WTC11 (cell line): Measurements from ENCODE around the gene KIRREL3. TPM values are rescaled to one million over a fixed set of nuclear protein-coding genes. Genes with fewer than 3 reads are reported as not detected.

ENCODE experiments used
- ATAC-seq: fragments of 200-7000 bp; cut with Tn5 transposase; 2 replicates; pipeline ENCODE4 v1.10.0; 2021; ENCODE audit warnings: mild to moderate bottlenecking, moderate library complexity
- CTCF ChIA-PET: fragments of 300-600 bp; sonication (Branson Sonifier 250); formaldehyde crosslinking; loops from one replicate; lab custom pipeline; 2021; ENCODE audit warnings: antibody characterized with exemption; lab: Charles Lee
- POLR2A ChIA-PET: fragments of 350-600 bp; sonication (Branson Sonifier 250); formaldehyde crosslinking; loops from one replicate; lab custom pipeline; 2021; ENCODE audit warnings: antibody characterized with exemption; lab: Charles Lee
- DNase-seq: peaks from one replicate; pipeline ENCODE4 v3.0.0; 2021; ENCODE audit warnings: low spot score
- H3K27ac Mint-ChIP-seq: 2 replicates; pipeline ENCODE4 v1.8.0; 2021; ENCODE audit warnings: mixed read lengths
- H3K27me3 Mint-ChIP-seq: 2 replicates; pipeline ENCODE4 v1.8.0; 2021; ENCODE audit warnings: low read depth, mild to moderate bottlenecking, moderate library complexity, mixed read lengths
- H3K36me3 Mint-ChIP-seq: 2 replicates; pipeline ENCODE4 v1.8.0; 2021; ENCODE audit warnings: mixed read lengths
- H3K4me1 Mint-ChIP-seq: 2 replicates; pipeline ENCODE4 v1.8.0; 2022; ENCODE audit warnings: mixed read lengths
- H3K4me3 Mint-ChIP-seq: 2 replicates; pipeline ENCODE4 v1.8.0; 2021; ENCODE audit warnings: mild to moderate bottlenecking, moderate library complexity, mixed read lengths
- H3K9me3 Mint-ChIP-seq: 2 replicates; pipeline ENCODE4 v1.8.0; 2021; ENCODE audit warnings: mixed read lengths
- CBFB ChIP-seq: sonication (generic); formaldehyde crosslinking; IDR thresholded peaks from 2 replicates; pipeline ENCODE4 v1.8.1; 2022; ENCODE audit warnings: mild to moderate bottlenecking, low read depth, missing genetic modification reagents
- FOXJ3 ChIP-seq: sonication (generic); formaldehyde crosslinking; IDR thresholded peaks from 2 replicates; pipeline ENCODE4 v1.9.0; 2021; ENCODE audit warnings: missing genetic modification reagents, mild to moderate bottlenecking, borderline replicate concordance
- NFE2L1 ChIP-seq: sonication (generic); formaldehyde crosslinking; IDR thresholded peaks from 2 replicates; pipeline ENCODE4 v1.8.1; 2023; ENCODE audit warnings: missing genetic modification reagents
- NFYB ChIP-seq: sonication (generic); formaldehyde crosslinking; conservative IDR thresholded peaks from 2 replicates; pipeline ENCODE4 v1.8.0; 2022; ENCODE audit warnings: low read depth, missing genetic modification reagents
- NR3C1 ChIP-seq: sonication (generic); formaldehyde crosslinking; conservative IDR thresholded peaks from 2 replicates; pipeline ENCODE4 v1.8.1; 2023; ENCODE audit warnings: low read depth, mild to moderate bottlenecking, missing genetic modification reagents
- OVOL2 ChIP-seq: fragments of 250-450 bp; sonication (Bioruptor Pico); IDR thresholded peaks from 2 replicates; pipeline ENCODE4 v1.9.0; 2021; ENCODE audit warnings: mild to moderate bottlenecking, borderline replicate concordance
- RELA ChIP-seq: sonication (generic); formaldehyde crosslinking; IDR thresholded peaks from 2 replicates; pipeline ENCODE4 v1.8.1; 2022; ENCODE audit warnings: missing genetic modification reagents, mild to moderate bottlenecking, borderline replicate concordance
- SMAD4 ChIP-seq: sonication (generic); formaldehyde crosslinking; IDR thresholded peaks from 2 replicates; pipeline ENCODE4 v1.8.0; 2022; ENCODE audit warnings: mild to moderate bottlenecking, missing genetic modification reagents
- TP53 ChIP-seq: sonication (generic); formaldehyde crosslinking; IDR thresholded peaks from 2 replicates; pipeline ENCODE4 v1.8.1; 2023; ENCODE audit warnings: mild to moderate bottlenecking, missing genetic modification reagents
- ZNF138 ChIP-seq: sonication (generic); formaldehyde crosslinking; conservative IDR thresholded peaks from 2 replicates; pipeline ENCODE4 v1.8.1; 2022; ENCODE audit warnings: mild to moderate bottlenecking, moderate library complexity, missing genetic modification reagents
- ZNF317 ChIP-seq: sonication (generic); formaldehyde crosslinking; IDR thresholded peaks from 2 replicates; pipeline ENCODE4 v1.8.1; 2023; ENCODE audit warnings: low read depth, mild to moderate bottlenecking, moderate library complexity, missing genetic modification reagents, borderline replicate concordance
- ZNF423 ChIP-seq: fragments of 250-450 bp; sonication (Bioruptor Pico); IDR thresholded peaks from 2 replicates; pipeline ENCODE4 v2.1.2; 2022; ENCODE audit warnings: mild to moderate bottlenecking, moderate library complexity
- ZNF671 ChIP-seq: fragments of 250-450 bp; sonication (Bioruptor Pico); IDR thresholded peaks from 2 replicates; pipeline ENCODE4 v1.8.0; 2021; ENCODE audit warnings: mild to moderate bottlenecking
- total RNA-seq: library from RNA; stranded (reverse); gene quantifications from 3 replicates; pipeline ENCODE4 v1.2.3, GENCODE V29; 2021
- TF ChIP-seq, protein P1 (sequence below): fragments of 200-600 bp; IDR thresholded peaks from 2 replicates; pipeline ENCODE4 v1.8.0; 2022; ENCODE audit warnings: antibody characterized with exemption
- TF ChIP-seq, protein P2 (sequence below): sonication (generic); formaldehyde crosslinking; IDR thresholded peaks from 2 replicates; pipeline ENCODE4 v1.8.1; 2023; ENCODE audit warnings: mild to moderate bottlenecking, missing genetic modification reagents, moderate library complexity
- TF ChIP-seq, protein P3 (sequence below): sonication (generic); formaldehyde crosslinking; IDR thresholded peaks from 2 replicates; pipeline ENCODE4 v1.8.0; 2022; ENCODE audit warnings: mild to moderate bottlenecking, missing genetic modification reagents
- TF ChIP-seq, protein P4 (sequence below): fragments of 250-450 bp; sonication (Bioruptor Pico); IDR thresholded peaks from 2 replicates; pipeline ENCODE4 v2.1.2; 2022; ENCODE audit warnings: mild to moderate bottlenecking, moderate library complexity
- TF ChIP-seq, protein P5 (sequence below): sonication (generic); formaldehyde crosslinking; IDR thresholded peaks from 2 replicates; pipeline ENCODE4 v1.8.1; 2022; ENCODE audit warnings: low read depth, missing genetic modification reagents, borderline replicate concordance
- TF ChIP-seq, protein P6 (sequence below): sonication (generic); formaldehyde crosslinking; IDR thresholded peaks from 2 replicates; pipeline ENCODE4 v1.8.0; 2022; ENCODE audit warnings: mild to moderate bottlenecking, missing genetic modification reagents
- TF ChIP-seq, protein P7 (sequence below): fragments of 250-450 bp; sonication (Bioruptor Pico); IDR thresholded peaks from 2 replicates; pipeline ENCODE4 v1.9.0; 2021; ENCODE audit warnings: moderate library complexity, mild to moderate bottlenecking, inconsistent platforms, borderline replicate concordance

Gene KIRREL3
- total RNA-seq, 1 experiment from 2014 or later: 0.59 TPM

DNA sequence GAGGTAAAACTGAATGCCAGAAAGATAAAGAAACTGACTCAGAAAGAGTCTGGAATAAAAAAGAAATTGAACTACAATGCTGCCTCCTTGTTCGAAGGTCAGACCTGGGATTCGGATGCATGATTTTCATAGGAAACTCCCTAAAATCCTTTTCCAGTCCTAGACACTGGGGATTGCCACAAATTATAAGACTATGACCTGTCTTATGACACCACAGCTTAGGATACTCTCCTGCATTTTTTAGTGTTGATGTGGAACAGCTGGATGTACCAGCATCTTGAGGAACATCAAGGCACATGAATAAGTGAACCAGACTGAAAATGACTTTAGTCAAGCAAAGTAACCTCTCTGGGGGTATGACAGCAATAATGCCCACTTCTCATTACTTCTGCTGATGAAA, 9.0 kb downstream of the KIRREL3 start:
- H3K4me3 Mint-ChIP-seq: no peak overlapping the region
- ChIA-PET CTCF (interaction anchor here (1.0 to 5.0 kb wide), 8 partner anchors 10 to 418 kb away, joined by 3 to 79 read pairs (median 37); partner anchors contain the start of gene KIRREL3), POLR2A (no interaction called here)
- no peak for ATAC-seq
- no peaks in the 10 kb centered on the region for H3K36me3 Mint-ChIP-seq
- peaks cover 3% of the 10 kb centered on the region; the same call in 1 of the 2 replicates for H3K27me3 Mint-ChIP-seq
- TF ChIP-seq, protein P1, sequence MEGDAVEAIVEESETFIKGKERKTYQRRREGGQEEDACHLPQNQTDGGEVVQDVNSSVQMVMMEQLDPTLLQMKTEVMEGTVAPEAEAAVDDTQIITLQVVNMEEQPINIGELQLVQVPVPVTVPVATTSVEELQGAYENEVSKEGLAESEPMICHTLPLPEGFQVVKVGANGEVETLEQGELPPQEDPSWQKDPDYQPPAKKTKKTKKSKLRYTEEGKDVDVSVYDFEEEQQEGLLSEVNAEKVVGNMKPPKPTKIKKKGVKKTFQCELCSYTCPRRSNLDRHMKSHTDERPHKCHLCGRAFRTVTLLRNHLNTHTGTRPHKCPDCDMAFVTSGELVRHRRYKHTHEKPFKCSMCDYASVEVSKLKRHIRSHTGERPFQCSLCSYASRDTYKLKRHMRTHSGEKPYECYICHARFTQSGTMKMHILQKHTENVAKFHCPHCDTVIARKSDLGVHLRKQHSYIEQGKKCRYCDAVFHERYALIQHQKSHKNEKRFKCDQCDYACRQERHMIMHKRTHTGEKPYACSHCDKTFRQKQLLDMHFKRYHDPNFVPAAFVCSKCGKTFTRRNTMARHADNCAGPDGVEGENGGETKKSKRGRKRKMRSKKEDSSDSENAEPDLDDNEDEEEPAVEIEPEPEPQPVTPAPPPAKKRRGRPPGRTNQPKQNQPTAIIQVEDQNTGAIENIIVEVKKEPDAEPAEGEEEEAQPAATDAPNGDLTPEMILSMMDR: no peak
- TF ChIP-seq ZNF671 (CRISPR knock-in tag): no peak
- TF ChIP-seq, protein P2, sequence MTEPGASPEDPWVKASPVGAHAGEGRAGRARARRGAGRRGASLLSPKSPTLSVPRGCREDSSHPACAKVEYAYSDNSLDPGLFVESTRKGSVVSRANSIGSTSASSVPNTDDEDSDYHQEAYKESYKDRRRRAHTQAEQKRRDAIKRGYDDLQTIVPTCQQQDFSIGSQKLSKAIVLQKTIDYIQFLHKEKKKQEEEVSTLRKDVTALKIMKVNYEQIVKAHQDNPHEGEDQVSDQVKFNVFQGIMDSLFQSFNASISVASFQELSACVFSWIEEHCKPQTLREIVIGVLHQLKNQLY: no peak
- TF ChIP-seq, protein P3, sequence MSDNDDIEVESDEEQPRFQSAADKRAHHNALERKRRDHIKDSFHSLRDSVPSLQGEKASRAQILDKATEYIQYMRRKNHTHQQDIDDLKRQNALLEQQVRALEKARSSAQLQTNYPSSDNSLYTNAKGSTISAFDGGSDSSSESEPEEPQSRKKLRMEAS (CRISPR knock-in tag): no peak
- no peak for TF ChIP-seq ZNF317
- TF ChIP-seq NR3C1 (CRISPR knock-in tag): no peak
- TF ChIP-seq OVOL2 (CRISPR knock-in tag): no peak
- TF ChIP-seq NFE2L1 (CRISPR knock-in tag): no peak
- no peak for TF ChIP-seq RELA (CRISPR knock-in tag)
- peaks cover 9% of the 10 kb centered on the region; the same call in 1 of the 2 replicates for H3K4me1 Mint-ChIP-seq
- H3K9me3 Mint-ChIP-seq: no peaks in the 10 kb centered on the region
- H3K27ac Mint-ChIP-seq: no peak overlapping the region
- no peak for DNase-seq

DNA sequence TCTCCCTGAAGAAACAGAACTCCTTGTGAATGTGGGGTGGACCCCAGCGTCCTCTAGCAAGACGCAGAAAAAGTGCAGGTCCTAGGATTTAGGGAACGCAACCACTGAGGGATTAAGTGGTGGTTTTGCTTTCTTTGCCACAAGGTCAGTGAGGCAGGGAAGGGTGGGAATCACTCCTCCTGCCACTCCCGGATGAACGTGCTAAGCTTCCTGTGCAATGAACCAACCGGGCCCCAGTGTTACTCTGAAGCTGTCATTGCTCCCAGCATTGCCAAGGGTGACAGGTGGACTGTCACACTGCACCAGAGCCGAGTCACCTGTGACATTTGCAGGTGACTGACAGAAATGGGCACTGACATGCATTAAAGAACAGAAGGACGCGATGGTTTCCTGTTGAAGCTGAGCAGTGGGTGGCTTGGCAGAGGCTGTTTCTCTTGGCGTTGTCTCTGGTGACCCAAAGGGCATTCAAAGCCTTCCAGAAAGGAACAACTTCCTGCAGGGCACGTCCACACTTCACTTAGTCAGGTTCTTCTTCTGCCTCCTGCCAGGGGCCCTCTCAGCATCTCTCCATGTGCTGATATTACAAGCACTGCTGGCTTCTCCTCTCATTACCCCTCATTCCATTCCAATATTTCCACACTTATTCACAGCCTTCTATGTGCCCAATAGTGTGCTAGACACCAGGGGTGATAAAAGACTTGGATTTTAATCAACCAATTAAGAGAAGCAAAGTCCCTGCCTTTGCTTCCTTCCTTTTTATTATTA, 9.7 kb downstream of the KIRREL3 start:
- Mint-ChIP-seq H3K27ac (no peak overlapping the region), H3K4me1 (0 out of 2 replicates have a peak, but pooled peaks cover 6% of the 10 kb centered on the region), H3K4me3 (no peak overlapping the region), H3K9me3 (no peaks in the 10 kb centered on the region), H3K36me3 (no peaks in the 10 kb centered on the region), H3K27me3 (no peaks in the 10 kb centered on the region; the same call in 1 of the 2 replicates)
- ATAC-seq (peak; percentile 10), DNase-seq (no peak)
- POLR2A ChIA-PET: interaction anchor here (0.6 to 1.0 kb wide), 2 partner anchors 23 to 383 kb away, joined by 3 read pairs; no protein-coding TSS in a partner anchor
- TF ChIP-seq TP53 (no peak), ZNF138 (0 out of 2 replicates have a peak, but pooled peaks have one; percentile 21), ZNF423 (CRISPR knock-in tag) (no peak)
- TF ChIP-seq, all 79 proteins: peak for 1
- CTCF ChIA-PET: interaction anchor here (0.8 to 5.0 kb wide), 80 partner anchors 11 to 817 kb away, joined by 3 to 79 read pairs (median 4); partner anchors contain the start of gene KIRREL3

DNA sequence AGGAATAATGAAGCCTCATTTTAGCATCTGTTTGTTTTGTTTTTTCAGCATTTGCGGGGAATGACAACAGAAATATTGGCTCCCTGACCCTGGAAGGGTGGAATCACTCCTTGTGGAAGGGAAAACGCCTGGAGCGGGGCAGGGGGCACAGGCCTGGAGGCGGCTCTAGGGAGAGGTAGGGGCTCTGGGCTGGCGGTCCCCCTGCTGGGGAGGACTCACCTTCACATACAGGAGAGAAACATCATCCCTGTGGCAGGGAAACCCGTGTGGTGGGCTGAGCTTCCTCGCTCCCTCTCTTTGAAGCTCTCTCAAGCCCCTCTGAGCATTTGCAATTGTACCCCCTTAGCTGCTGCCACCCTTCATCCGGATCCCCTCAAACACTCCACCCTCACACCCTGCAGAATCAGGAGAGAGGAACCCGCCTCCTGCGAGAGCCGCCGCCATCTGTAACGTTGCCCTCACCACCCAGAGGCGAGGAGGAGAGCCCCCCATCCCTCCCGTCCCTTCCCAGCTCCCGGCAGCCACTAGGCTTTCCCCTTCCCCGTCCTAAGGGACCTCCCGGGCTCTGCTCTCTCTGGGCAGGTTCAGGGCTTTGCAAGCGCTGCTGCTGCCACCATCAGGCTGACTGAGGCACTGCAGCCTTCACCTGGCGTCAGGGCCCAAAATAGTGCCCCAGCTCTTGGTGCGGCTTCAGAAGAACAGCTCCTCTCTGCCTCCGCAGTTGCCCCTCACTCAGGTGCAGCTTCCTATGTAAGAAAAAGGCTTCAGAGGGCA, 10.4 kb downstream of the KIRREL3 start:
- CTCF ChIA-PET: interaction anchor here (0.6 to 5.0 kb wide), 103 partner anchors 12 to 929 kb away, joined by 3 to 79 read pairs (median 4); partner anchors contain the start of gene KIRREL3
- DNase-seq (peak; percentile 94), ATAC-seq (peak; percentile 99)
- Mint-ChIP-seq H3K9me3 (no peaks in the 10 kb centered on the region), H3K27ac (no peak overlapping the region), H3K4me1 (peaks cover 9% of the 10 kb centered on the region; the same call in 1 of the 2 replicates), H3K4me3 (peak overlapping the region; percentile 8; the same call in 1 of the 2 replicates), H3K36me3 (no peaks in the 10 kb centered on the region), H3K27me3 (no peaks in the 10 kb centered on the region; the same call in none of the 2 replicates)
- POLR2A ChIA-PET: interaction anchor here (0.6 to 1.0 kb wide), 3 partner anchors 13 to 382 kb away, joined by 3 to 4 read pairs (median 3); no protein-coding TSS in a partner anchor
- TF ChIP-seq SMAD4 (CRISPR knock-in tag) (no peak), CBFB (no peak), NFYB (CRISPR knock-in tag) (no peak), FOXJ3 (CRISPR knock-in tag) (no peak)
- TF ChIP-seq, protein P4, sequence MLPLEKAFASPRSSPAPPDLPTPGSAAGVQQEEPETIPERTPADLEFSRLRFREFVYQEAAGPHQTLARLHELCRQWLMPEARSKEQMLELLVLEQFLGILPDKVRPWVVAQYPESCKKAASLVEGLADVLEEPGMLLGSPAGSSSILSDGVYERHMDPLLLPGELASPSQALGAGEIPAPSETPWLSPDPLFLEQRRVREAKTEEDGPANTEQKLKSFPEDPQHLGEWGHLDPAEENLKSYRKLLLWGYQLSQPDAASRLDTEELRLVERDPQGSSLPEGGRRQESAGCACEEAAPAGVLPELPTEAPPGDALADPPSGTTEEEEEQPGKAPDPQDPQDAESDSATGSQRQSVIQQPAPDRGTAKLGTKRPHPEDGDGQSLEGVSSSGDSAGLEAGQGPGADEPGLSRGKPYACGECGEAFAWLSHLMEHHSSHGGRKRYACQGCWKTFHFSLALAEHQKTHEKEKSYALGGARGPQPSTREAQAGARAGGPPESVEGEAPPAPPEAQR: no peak
- TF ChIP-seq, protein P5, sequence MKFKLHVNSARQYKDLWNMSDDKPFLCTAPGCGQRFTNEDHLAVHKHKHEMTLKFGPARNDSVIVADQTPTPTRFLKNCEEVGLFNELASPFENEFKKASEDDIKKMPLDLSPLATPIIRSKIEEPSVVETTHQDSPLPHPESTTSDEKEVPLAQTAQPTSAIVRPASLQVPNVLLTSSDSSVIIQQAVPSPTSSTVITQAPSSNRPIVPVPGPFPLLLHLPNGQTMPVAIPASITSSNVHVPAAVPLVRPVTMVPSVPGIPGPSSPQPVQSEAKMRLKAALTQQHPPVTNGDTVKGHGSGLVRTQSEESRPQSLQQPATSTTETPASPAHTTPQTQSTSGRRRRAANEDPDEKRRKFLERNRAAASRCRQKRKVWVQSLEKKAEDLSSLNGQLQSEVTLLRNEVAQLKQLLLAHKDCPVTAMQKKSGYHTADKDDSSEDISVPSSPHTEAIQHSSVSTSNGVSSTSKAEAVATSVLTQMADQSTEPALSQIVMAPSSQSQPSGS (CRISPR knock-in tag): no peak
- TF ChIP-seq, protein P6, sequence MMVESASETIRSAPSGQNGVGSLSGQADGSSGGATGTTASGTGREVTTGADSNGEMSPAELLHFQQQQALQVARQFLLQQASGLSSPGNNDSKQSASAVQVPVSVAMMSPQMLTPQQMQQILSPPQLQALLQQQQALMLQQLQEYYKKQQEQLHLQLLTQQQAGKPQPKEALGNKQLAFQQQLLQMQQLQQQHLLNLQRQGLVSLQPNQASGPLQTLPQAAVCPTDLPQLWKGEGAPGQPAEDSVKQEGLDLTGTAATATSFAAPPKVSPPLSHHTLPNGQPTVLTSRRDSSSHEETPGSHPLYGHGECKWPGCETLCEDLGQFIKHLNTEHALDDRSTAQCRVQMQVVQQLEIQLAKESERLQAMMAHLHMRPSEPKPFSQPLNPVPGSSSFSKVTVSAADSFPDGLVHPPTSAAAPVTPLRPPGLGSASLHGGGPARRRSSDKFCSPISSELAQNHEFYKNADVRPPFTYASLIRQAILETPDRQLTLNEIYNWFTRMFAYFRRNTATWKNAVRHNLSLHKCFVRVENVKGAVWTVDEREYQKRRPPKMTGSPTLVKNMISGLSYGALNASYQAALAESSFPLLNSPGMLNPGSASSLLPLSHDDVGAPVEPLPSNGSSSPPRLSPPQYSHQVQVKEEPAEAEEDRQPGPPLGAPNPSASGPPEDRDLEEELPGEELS (CRISPR knock-in tag): no peak
- TF ChIP-seq, protein P3 (CRISPR knock-in tag): 0 out of 2 replicates have a peak, but pooled peaks have one; percentile 30
- TF ChIP-seq, protein P7, sequence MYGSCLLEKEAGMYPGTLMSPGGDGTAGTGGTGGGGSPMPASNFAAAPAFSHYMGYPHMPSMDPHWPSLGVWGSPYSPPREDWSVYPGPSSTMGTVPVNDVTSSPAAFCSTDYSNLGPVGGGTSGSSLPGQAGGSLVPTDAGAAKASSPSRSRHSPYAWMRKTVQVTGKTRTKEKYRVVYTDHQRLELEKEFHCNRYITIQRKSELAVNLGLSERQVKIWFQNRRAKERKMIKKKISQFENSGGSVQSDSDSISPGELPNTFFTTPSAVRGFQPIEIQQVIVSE (CRISPR knock-in tag): no peak
